ENCODE measurements around the gene DENR. TPM values are rescaled to one million over a fixed set of nuclear protein-coding genes. Genes with fewer than 3 reads are reported as not detected.
"Not testable (repeated sequence)": the region's sequence is repeated elsewhere in the genome, so short reads cannot be mapped to it uniquely, and the experiment has no call there.

The DENR gene, protein sequence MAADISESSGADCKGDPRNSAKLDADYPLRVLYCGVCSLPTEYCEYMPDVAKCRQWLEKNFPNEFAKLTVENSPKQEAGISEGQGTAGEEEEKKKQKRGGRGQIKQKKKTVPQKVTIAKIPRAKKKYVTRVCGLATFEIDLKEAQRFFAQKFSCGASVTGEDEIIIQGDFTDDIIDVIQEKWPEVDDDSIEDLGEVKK
- total RNA-seq: 45.5 and 60.7 TPM in 2 replicates
- polyA plus RNA-seq (2012): 40.4 TPM

DNA sequence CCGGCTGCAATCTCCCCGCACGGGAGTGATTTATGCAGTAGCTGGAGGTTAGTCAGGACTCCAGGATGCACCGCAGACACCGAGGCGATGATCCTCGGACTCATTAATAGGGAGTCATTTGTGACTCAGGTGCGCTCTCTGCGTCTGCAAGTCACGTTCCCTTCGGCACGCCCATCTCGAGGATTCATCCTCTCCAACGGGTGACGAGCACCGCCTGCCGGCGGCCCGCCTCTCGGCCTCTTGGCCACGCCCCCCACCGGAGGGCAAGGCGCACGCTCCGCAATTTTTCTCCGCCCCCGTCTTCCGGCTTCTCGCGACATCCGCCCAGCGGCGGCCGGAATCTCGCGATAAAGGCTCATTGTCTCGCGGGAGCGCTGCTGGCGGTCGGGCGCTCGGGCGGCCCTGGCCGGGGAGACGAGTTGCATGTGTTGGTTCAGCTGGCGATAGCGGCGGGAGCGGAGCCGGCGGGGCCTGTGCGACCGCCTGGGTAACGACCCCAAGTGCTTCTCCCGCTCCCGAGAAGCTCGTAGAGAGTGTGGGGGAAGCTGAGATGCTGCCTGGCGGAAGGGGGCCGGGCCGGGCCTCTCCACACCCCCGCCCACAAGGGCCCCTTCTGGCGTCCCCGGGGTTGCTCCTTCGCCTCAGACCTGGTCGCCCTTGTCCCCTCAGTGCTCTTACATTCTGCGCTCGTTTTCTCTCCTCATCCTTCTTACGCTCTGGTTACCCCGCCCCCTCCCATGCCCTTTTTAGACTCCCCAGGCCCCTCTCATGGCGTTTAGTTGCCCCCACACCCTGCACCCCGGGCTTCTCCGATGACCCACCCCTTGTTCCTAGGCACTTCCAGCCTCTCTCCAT is at the start of gene DENR:
Gene DENR (plus strand): TSS at position 361 of the 855 bp plus-strand sequence. CDS start 878 bp downstream, outside the sequence.
- DNase-seq (ENCODE audit: low read depth): peak; percentile 96

DNA sequence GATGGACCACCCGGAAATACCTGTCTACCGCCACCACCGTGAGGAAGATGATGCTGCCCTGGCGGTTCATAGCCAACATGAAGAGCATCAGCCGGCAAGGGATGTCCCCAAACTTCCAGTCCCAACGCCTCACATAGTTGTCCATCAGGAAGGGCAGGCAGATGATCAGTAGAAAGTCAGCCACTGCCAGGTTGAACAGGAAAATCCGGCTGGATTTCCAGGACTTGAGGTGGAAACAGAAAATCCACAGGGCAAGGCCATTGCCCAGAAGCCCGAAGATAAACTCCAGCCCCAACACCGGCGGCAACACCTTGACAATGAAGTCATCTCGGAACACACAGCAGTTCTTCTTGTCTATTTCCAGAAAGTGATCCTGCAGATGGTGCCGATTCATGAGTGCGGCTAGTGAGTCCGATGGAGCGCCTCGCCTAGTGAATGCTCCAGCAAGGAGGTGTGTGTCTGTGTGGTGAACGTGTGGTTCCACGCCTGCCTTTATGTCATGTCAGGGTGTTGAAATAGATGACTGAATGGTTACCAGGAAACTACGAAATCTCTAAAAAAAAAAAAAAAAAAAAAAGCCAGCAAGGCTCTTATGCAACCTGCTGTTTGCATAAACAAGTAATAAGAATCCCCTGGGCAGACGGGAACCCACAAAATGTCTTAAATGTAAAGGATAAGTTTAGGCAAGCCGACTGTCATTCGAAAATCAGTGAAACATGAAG is 49.6 kb upstream of the DENR start, which contains the start of gene HCAR2:
Gene HCAR2 (minus strand): TSS at position 468 of the 722 bp plus-strand sequence. CDS start 74 bp downstream, at position 394.
- DNase-seq (ENCODE audit: low read depth): not testable (repeated sequence)

- not testable (repeated sequence) for DNase-seq (ENCODE audit: low read depth)
Observed at GRCh38 chr12:122703841-122704240, 48.8 kb upstream of the DENR start.

- DNase-seq (ENCODE audit: low read depth): not testable (repeated sequence)
Observed at GRCh38 chr12:122709287-122709686, 43.3 kb upstream of the DENR start.

DNA sequence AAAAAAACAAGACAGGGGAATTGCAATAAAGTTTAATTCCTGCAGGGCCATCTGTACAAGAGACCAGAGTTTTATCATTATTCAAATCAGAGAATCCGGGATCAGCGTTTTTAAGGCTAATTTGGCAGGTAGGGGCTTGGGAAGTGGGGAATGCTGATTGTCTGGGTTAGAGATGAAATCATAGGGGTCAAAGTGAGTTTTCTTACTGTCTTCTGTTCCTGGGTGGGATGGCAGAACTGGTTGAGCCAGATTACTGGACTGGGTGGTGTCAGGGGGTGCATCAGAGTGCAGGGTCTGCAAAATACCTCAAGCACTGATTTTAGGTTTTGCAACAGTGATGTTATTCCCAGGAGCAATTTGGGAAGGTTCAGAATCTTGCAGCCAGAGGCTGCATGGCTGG is 42.3 kb upstream of the DENR start:
- DNase-seq (ENCODE audit: low read depth): not testable (repeated sequence)

GRCh38 chr12:122711266-122711665 is 41.4 kb upstream of the DENR start:
- not testable (repeated sequence) for DNase-seq (ENCODE audit: low read depth)

DNA sequence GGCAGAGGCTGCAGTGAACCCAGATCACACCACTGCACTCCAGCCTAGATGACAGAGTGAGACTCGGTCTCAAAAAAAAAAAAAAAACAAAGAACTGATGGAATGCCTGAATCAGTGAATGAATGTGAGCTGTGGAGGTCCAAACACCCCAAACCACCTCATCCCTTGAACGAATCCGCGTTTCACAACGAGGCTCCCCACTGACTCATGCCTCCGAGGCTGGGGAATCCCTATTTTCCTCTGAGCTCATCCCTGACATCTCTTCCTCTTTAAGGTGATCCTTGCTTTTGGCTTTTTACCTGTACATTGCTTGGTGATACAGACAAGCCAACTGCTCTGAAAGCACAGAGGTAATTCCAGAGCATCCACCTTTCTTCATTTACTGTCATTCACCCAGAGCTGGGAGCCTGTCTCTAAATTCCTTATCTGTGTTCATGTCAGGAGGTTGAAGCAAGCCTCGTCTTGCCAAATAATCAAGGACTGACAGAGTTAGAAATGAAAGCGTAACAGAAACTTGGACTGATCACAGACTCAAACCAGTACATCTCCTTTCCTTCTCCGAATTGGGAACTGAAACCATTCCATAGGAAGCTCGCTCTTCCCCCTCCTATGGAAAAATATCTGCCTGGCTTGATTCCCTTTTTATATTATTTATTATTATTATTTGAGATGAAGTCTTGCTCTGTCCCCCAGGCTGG is 39.0 kb upstream of the DENR start:
- not testable (repeated sequence) for DNase-seq (ENCODE audit: low read depth)

DNA sequence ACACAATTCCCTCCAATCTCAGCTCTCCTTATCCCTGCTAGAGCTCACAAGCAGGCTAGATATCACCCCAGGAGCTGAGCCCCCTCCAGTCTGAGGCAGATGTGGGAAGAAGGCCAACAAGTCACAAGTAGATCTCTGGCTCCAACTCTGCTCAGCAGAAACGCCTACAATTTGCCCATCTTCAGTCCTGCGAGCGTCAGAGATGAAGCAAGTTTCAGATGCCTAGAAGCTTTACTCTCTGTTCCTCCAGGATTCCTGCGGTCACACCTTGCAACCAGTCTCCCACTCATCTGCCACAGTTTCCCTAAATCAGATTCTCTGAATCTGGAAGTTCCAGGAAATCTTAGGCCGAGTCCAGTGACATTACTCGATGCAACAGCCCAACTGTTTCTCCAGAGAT is 37.4 kb upstream of the DENR start:
- DNase-seq (ENCODE audit: low read depth): not testable (repeated sequence)

DNA sequence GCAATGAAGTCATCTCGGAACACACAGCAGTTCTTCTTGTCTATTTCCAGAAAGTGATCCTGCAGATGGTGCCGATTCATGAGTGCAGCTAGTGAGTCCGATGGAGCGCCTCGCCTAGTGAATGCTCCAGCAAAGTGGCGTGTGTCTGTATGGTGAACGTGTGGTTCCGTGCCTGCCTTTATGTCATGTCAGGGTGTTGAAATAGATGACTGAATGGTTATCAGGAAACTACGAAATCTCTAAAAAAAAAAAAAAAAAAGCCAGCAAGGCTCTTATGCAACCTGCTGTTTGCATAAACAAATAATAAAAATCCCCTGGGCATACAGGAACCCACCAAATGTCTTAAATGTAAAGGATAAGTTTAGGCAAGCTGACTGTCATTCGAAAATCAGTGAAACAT is 36.0 kb upstream of the DENR start, which contains the start of gene HCAR3:
Gene HCAR3 (minus strand): TSS at position 154 of the 400 bp plus-strand sequence. CDS start 74 bp downstream, at position 80.
- DNase-seq (ENCODE audit: low read depth): not testable (repeated sequence)

- DNase-seq (ENCODE audit: low read depth): no peak
Observed at GRCh38 chr12:122721057-122721545, 31.5 kb upstream of the DENR start.

DNA sequence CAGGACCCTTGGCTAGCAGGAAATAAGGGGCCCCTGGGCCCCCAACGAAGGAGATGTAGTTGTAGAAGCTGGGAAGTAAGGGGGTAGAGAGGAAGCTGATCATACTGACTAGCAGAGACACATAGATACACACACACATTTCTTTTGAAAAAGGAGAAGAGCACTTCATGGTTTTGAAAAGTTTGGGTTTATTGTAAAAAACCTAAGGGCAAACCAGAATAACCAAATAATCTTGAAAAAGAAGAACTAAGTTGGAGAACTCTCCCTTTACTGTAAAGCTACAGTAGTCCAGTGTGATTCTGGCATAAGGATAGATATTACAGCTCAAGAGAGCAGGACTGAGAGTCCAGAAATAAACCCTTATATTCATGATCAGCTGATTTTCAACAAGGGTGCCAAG is 30.2 kb upstream of the DENR start:
- no peak for DNase-seq (ENCODE audit: low read depth)

DNA sequence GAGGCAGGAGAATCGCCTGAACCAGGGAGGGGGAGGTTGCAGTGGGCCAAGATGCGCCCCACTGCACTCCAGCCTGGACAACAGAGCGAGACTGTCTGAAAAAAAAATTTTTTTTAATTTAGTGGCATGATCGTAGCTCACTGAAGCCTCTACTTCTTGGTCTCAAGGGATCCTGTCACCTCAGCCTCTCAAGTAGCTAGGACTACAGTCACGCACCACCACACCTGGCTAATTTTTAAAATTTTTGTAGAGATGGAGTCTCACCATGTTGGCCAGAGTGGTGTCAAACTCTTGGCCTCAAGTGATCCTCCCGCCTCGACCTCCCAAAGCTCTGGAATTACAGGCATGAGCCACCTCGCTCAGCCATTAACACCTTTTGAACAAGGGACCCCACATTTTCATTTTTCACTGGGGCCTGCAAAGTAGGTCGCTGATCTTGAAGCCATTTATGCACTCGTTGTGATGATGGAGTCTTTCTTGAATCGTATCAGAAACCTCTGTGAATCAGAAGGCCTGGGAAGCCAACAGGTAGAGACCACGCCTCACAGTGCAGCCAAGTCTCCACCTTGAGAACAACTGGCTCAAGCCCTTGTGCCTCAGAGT is 27.9 kb upstream of the DENR start:
- DNase-seq (ENCODE audit: low read depth): no peak

DNA sequence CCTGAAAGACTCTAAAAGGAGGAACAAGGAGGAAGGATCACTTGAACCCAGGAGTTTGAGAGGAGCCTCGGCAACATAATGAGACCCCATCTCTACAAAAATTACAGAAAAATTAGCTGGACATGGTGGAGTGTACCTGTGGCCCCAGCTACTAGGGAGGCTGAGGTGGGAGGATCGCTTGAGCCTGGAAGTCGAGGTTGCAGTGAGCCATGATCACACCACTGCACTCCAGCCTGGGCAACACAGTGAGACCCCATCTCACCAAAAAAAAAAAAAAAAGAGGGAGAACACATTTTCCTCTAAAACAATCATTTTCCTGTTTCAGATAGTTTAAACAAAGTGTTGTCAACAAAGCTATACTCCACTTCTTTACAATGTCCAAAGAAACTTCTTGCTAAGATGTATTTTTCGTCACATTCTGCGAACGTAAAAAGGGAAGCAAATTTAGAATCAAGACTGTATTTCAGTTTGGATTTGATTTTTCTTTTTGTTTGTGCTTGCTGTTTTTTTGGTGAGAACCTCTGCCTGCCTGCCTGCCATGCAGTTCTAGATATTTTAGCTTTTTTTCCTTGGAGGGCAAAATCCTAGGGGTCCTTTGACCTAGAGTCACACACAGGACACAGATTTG is 27.1 kb upstream of the DENR start:
- DNase-seq (ENCODE audit: low read depth): no peak

GRCh38 chr12:122726080-122726558 is 26.5 kb upstream of the DENR start:
- no peak for DNase-seq (ENCODE audit: low read depth)

DNA sequence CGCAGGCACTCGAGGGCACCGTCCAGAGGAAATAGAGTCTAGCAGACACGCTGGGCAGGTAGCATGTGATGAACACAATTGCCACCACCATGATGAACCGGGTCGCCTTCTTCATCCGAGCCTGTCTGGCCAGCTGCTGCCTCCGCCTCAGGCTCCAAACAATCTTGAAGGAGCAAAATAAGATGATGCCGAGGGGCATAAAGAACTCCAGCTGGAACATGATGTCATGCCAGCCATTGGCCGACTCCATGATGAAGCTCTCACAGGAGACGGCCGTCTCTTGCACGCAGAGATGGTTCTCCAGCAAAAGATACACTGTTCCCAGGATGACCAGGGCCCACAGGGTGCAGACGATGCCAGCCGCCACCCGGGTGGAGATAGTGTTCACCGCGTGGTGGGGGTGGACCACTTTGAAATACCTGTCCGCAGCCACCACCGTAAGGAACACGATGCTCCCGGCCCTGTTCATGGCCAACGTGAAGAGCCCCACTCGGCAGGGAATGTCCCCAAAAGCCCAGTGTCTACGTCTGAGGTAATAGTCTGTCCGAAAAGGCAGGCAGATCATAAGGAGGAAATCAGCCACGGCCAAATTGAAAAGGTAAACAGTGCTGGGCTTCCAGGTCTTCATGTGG is 22.9 kb upstream of the DENR start:
- DNase-seq (ENCODE audit: low read depth): no peak

DNA sequence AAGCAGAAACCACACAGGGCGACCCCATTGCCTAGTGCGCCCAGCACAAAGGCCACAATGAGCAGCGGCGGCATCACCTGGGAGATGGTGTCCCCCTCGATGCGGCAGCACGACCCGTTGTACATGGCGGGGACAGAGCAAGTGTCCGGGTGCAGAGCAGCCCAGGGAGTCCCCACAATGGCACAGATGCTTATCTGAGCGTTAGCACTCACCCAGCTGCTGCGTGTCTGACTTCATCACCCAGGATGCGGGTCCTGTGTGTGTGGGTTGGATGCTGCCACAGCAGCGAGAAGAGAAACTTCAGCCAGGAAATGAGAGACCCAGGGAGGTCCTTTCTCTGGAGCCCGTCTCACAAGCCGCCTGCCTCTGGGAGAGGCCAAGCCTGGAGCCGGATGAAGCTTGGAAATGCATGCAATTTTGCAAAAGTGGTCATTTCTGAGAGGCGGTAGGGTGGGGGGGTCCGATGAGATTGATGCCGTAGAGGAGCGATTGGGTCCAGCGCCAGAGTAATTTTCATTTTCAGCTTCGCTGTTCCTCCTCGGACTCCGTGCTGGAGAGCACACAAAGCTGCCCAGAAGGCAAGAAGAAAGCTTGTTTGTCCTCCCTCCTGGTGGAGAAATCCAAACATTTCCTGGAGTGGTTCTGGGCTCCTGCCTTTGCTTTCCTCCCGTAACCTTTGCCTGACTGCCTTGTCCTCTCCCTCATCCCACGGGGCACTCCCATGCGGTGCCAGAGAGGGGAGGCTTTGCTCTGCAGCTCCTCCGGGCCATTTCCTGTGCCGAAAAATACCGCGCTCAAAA is 22.2 kb upstream of the DENR start, which contains the start of gene HCAR1:
Gene HCAR1 (minus strand): TSS at position 630 of the 800 bp plus-strand sequence. CDS start 505 bp downstream, at position 125.
- no peak for DNase-seq (ENCODE audit: low read depth)

- no peak for DNase-seq (ENCODE audit: low read depth)
Observed at GRCh38 chr12:122732170-122732569, 20.5 kb upstream of the DENR start.

DNA sequence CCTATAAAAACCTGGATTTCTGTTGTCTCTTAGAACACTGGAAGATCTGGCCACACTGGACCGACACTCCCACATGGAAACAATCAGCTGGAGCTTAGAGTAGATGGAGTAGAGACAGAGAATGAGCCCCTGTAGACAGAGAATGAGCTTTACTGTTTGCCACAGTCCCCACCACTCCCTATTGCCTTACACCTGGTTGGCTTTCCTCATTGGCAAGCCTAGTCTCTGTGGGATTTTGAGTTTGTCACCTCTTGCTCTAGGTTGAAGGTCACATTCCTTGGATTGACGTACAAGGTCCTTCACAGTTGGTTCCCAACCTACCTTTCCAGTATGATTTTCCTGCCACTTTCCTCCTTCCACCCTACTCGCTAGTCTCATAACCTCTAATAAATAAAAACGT is 20.0 kb upstream of the DENR start:
- DNase-seq (ENCODE audit: low read depth): no peak

Measured in myocyte (in vitro differentiated cells).